Activated naive CD4-positive, alpha-beta T cell treated with anti-CD3 and anti-CD28 coated beads, Interleukin-2, amount 50 U/mL, for 24 hours (primary cell): ENCODE data around the gene AGAP3.

Source experiments
- H3K27ac Mint-ChIP-seq: one replicate; pipeline ENCODE4 v1.8.0; 2021; ENCODE audit warnings: mild to moderate bottlenecking, mixed read lengths
- H3K27me3 Mint-ChIP-seq: one replicate; pipeline ENCODE4 v1.8.0; 2021; ENCODE audit warnings: mixed read lengths
- H3K36me3 Mint-ChIP-seq: one replicate; pipeline ENCODE4 v1.8.0; 2021; ENCODE audit warnings: mixed read lengths
- H3K4me1 Mint-ChIP-seq: one replicate; pipeline ENCODE4 v1.8.0; 2021; ENCODE audit warnings: mixed read lengths
- H3K4me3 Mint-ChIP-seq: one replicate; pipeline ENCODE4 v1.8.0; 2021; ENCODE audit warnings: mild to moderate bottlenecking, mixed read lengths
- H3K9me3 Mint-ChIP-seq: one replicate; pipeline ENCODE4 v1.8.0; 2021; ENCODE audit warnings: mixed read lengths

The AGAP3 gene

GRCh38 chr7:151104411-151105235 is 18.3 kb downstream of the AGAP3 start:
- Mint-ChIP-seq H3K36me3 (no peaks in the 10 kb centered on the region), H3K4me1 (no peaks in the 10 kb centered on the region), H3K4me3 (no peak overlapping the region), H3K27me3 (no peaks in the 10 kb centered on the region), H3K27ac (no peak overlapping the region), H3K9me3 (no peaks in the 10 kb centered on the region)

GRCh38 chr7:151107882-151108281 is 21.6 kb downstream of the AGAP3 start:
- Mint-ChIP-seq H3K27me3 (peaks cover under 1% of the 10 kb centered on the region), H3K27ac (no peak overlapping the region), H3K4me3 (no peak overlapping the region), H3K4me1 (no peaks in the 10 kb centered on the region), H3K9me3 (no peaks in the 10 kb centered on the region), H3K36me3 (no peaks in the 10 kb centered on the region)

DNA sequence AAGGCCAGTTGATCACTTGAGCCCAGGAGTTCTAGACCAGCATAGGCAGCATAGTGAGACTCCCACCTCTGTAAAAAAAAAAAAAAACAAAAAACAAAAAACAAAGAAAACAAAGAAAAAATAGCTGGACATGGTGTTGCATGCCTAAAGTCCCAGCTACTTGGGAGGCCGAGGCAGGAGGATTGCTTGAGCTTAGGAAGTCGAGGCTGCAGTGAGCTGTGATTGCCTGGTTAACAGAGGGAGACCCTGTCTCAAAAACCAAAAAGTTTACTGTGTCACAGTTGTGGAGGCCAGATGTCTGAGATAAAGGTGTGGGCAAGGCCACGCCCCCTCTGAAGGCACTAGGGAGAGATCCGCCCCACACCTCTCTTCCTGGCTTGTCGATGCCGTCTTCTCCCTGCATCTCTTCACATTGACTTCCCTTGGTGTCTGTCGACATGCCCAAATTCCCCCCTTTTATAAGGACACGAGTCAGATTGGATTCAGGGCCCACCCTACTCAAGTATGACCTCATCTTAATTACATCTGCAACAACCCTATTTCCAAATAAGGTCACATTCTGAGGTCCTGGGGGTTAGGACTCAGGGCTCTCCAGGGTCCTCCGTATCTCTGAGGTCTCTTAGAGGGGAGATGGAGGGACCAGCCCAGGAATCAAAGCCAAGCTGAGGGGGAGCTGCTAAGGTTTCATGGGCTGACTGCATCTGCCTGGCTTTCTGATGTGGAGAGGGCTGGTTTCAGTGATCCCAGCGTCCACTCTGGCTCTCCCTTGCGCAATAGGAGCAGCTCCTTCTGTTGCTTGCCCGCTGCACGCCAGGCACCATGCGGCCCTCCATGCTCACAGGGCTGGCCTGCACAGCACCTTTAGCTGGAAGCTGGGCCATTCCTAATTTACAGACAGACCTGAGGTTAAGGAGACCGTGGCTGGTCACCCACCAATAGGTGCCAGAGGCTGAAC is 23.1 kb downstream of the AGAP3 start:
- no peaks in the 10 kb centered on the region for H3K9me3 Mint-ChIP-seq
- H3K4me3 Mint-ChIP-seq: no peak overlapping the region
- no peaks in the 10 kb centered on the region for H3K36me3 Mint-ChIP-seq
- no peak overlapping the region for H3K27ac Mint-ChIP-seq
- no peaks in the 10 kb centered on the region for H3K4me1 Mint-ChIP-seq
- peaks cover 3% of the 10 kb centered on the region for H3K27me3 Mint-ChIP-seq

DNA sequence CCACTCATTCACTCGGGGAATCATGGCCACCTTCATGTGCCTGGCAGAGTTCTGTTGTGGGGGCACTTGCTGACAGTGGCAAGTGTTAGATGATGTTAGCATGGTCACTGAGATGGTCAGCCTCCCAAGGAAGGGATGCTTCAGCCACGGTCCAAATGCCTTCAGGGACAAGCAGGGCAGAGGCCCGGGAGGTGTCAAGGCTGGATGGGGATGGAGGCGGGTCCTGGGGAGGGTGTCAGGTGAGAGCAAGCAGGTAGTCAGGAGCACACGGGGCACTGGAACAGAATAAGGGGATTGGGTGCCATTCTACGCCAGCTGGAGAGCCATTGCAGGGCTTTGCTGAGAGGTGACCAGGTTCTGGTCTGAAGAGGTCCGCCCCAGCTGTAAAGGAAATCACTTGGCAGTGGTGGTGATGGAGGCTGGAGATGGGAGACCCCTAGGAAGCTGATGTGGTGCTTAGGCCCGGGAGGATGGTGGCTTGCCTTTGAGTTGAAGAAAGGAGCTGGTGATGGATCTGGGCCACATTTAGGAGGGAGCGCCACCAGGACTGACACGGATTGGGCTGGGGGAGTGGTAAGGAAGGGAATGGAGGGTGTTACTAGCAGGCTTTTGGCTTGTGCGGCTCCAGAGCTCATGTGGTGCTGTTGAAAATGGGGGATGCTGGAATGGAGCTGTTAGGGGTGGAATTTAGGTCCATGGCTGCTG is 24.1 kb downstream of the AGAP3 start:
- Mint-ChIP-seq H3K9me3 (no peaks in the 10 kb centered on the region), H3K27me3 (peaks cover 3% of the 10 kb centered on the region), H3K4me1 (no peaks in the 10 kb centered on the region), H3K27ac (no peak overlapping the region), H3K4me3 (no peak overlapping the region), H3K36me3 (no peaks in the 10 kb centered on the region)

GRCh38 chr7:151110941-151111645 is 24.8 kb downstream of the AGAP3 start:
- Mint-ChIP-seq H3K4me3 (no peak overlapping the region), H3K27me3 (peaks cover 3% of the 10 kb centered on the region), H3K4me1 (no peaks in the 10 kb centered on the region), H3K27ac (no peak overlapping the region), H3K36me3 (no peaks in the 10 kb centered on the region), H3K9me3 (no peaks in the 10 kb centered on the region)

DNA sequence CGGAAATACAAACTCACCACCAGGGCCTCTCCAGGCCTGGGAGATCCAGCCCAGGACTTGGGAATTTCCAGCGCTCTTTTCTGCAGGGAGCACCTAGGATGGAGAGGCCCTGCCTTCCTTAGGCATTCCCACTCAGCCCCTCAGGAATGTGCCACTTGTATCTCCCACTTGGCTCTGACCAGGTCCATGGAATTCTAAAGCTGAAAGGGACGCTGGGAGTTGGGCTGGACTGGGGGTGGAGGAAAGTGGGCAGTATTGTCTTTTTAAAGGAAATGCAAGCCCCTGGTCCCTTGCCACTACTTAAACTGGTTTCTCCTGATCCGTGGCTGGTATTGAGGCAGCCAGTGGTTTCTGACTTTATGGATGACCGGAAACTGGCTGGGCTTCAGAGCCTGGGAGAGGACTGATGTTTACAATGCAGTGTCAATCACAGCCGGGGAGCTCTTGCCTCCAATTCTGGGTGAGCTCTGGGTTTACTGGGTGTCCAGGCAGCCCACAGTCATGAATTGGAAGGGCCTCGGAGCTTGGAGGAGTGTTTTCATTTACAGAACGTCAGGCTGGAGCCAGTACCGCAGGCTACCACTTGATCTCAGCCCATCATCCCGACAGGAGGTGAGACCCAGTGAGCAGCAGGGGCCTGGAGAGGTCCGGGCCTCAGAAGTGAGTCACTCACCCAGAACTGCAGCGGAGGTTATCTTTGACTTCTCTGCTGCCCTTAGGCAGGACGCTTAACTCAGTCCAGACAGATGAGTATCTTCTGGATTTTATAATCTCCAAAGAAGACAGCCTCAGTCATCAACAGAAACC is 27.3 kb downstream of the AGAP3 start:
- Mint-ChIP-seq H3K27ac (no peak overlapping the region), H3K4me3 (peak overlapping the region; percentile 36), H3K4me1 (no peaks in the 10 kb centered on the region), H3K27me3 (peaks cover 3% of the 10 kb centered on the region), H3K36me3 (no peaks in the 10 kb centered on the region), H3K9me3 (no peaks in the 10 kb centered on the region)

DNA sequence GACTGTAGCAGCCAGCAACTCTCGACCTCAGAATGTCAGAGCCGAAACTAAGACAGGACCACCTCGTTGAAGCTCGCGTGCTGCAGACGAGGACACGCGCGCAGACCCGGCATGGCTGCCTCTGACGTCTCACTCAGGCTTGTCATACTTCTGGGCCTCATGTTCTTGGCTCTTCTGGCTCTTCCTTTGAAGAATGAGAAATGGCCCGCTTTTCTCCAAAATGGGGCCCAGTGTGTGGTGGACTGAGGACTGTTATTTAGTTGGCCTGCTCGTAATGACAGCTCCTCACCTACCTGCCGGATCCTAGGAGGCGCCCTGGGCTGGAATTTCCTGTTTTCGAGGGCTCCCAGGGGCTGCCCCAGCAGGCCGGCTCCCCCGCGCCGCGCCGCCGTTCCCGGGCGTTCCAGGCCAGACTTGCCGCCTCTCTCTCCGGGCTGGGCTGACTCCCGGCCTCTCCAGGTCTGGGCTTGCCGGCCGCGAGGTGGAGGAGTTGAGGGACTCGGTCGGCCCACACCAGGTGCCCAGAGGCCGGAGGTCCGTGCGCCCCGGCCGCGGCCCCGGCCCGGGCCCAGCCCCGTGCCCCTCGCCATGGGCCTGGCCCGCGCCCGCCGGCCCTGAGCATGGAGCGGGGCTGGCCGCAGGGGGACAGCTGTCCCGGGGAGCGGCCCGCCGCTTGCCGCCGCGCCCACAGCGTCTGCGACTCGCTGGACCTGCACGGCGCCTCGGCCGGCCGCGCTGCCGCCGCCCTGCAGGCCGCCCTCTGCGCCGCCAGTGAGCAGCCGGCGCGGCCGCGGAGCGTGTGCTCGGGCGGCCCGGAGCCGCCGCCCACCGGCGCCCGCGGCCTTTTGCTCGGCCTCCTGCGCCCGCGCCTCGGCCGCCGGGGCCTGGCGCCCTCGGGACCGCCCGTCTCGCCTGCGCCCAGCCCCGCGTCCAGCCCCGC is 28.1 kb downstream of the AGAP3 start:
- Mint-ChIP-seq H3K27me3 (peaks cover 3% of the 10 kb centered on the region), H3K4me1 (no peaks in the 10 kb centered on the region), H3K9me3 (no peaks in the 10 kb centered on the region), H3K27ac (no peak overlapping the region), H3K4me3 (peak overlapping the region; percentile 36), H3K36me3 (peaks cover 4% of the 10 kb centered on the region)

DNA sequence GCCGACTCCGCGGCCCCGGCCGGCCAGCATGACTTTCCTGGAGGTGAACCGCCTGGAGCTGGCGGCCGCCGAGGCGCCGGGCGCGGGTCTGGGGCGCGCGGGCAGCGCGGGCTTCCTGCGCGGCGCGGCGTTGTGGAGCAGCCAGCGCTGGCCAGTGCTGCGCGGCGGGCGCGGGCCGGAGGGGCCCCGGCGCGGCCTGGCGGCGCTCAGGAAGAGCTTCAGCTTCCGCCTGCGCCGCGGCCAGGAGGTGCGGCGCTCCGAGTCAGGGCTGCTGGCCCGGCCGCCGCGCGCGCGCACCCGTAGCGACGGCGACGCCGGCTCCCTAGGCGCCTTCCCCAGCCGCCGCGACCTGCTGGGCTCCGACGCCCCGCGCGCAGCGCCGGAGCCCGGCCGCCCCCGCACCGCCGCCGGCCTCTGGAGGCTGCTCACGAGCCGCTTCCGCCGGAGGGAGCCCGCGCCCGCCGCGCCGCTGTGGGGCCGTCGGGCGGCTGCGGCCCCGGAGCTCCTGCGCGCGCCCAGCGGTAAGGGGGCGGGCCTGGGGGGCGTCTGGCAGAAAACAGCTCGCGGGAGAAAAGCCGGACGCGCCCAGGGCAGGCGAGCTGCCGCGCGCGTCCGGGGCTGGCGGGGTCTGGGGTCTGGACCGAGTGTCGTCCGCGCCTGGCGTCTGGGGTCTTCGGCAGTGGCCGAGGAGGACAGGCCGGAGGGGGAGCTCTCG is 29.0 kb downstream of the AGAP3 start:
- H3K9me3 Mint-ChIP-seq: no peaks in the 10 kb centered on the region
- H3K27me3 Mint-ChIP-seq: peaks cover 3% of the 10 kb centered on the region
- no peak overlapping the region for H3K27ac Mint-ChIP-seq
- no peaks in the 10 kb centered on the region for H3K4me1 Mint-ChIP-seq
- H3K36me3 Mint-ChIP-seq: peaks cover 4% of the 10 kb centered on the region
- H3K4me3 Mint-ChIP-seq: peak overlapping the region; percentile 53

DNA sequence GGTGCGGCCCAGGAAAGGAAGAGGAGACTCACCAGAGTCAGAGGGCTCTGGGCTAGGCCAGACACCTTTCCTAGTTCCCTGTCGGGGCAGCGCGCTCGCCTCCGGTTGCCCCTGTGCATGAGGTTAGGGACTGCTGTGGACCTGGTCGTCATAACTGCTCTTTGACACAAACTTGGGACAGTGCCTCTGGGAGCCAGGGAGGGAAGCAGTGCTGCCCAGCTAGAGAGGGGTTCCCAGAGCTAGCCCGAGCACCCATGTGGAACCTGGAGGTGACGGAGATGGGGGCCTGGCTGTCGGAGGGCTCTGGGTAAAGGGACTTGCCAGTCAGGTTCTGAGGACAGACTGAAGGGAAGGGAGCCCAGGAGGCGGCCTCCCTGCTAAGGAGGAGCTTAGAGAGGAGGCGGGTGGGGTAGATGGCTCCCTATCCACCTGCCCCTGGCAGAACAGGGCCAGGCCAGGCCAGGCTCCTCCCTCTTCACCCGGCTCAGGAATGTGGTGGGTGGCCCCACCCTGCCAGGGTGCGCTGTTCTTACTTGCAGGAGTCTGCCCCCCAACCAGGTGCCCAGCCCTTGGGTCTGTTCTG is 29.7 kb downstream of the AGAP3 start:
- Mint-ChIP-seq H3K36me3 (peaks cover 4% of the 10 kb centered on the region), H3K27me3 (peaks cover 3% of the 10 kb centered on the region), H3K4me3 (peak overlapping the region; percentile 53), H3K27ac (no peak overlapping the region), H3K4me1 (no peaks in the 10 kb centered on the region), H3K9me3 (no peaks in the 10 kb centered on the region)

- Mint-ChIP-seq H3K4me3 (peak overlapping the region; percentile 26), H3K36me3 (peaks cover 6% of the 10 kb centered on the region), H3K9me3 (no peaks in the 10 kb centered on the region), H3K27ac (no peak overlapping the region), H3K27me3 (peaks cover 3% of the 10 kb centered on the region), H3K4me1 (no peaks in the 10 kb centered on the region)
These were observed 30.5 kb downstream of the AGAP3 start for GRCh38 chr7:151116603-151117440.

GRCh38 chr7:151117565-151117964 is 31.3 kb downstream of the AGAP3 start:
- Mint-ChIP-seq H3K27ac (no peak overlapping the region), H3K4me1 (no peaks in the 10 kb centered on the region), H3K9me3 (no peaks in the 10 kb centered on the region), H3K36me3 (peaks cover 6% of the 10 kb centered on the region), H3K27me3 (peaks cover 3% of the 10 kb centered on the region), H3K4me3 (peak overlapping the region; percentile 44)
